Endothelial cell of umbilical vein (primary cell): ENCODE measurements around the gene PPM1D.

ENCODE experiments used
- POLR2A ChIP-seq: IDR thresholded peaks from 2 replicates; pipeline ENCODE4 v1.6.1; 2012; ENCODE audit warnings: low read depth, mild to moderate bottlenecking, control low read depth, low read length
- TF ChIP-seq, protein P1 (sequence below), 2 donors: IDR thresholded peaks; 1 replicate in 1 of 2; 2 replicates in 1 of 2; pipeline ENCODE4 v1.5.1; 2011; ENCODE audit warnings: low read length in 2 of 2, mild to moderate bottlenecking in 2 of 2, moderate library complexity in 2 of 2, control low read depth in 1 of 2, inconsistent platforms in 1 of 2, low read depth in 1 of 2; ENCODE audit not compliant: insufficient read depth in 1 of 2; ENCODE audit errors: extremely low read depth in 1 of 2

DNA sequence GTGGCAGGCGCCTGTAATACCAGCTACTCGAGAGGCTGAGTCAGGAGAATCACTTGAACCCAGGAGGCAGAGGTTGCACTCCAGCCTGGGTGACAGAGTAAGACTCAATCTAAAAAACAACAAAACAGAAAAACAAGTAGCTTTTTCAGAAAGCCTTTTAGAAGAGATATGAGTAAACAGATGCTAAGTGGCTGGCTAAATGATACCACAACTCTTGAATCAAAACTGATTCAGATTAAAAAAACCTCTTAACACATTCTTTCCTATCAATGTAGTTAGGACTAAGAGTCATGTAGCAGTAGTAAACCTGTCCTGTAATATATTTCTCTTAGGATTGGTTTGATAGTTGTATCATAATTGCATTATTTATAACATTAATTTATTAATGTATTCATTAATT is 23.0 kb downstream of the PPM1D start:
- no peak for TF ChIP-seq POLR2A
- TF ChIP-seq, protein P1, sequence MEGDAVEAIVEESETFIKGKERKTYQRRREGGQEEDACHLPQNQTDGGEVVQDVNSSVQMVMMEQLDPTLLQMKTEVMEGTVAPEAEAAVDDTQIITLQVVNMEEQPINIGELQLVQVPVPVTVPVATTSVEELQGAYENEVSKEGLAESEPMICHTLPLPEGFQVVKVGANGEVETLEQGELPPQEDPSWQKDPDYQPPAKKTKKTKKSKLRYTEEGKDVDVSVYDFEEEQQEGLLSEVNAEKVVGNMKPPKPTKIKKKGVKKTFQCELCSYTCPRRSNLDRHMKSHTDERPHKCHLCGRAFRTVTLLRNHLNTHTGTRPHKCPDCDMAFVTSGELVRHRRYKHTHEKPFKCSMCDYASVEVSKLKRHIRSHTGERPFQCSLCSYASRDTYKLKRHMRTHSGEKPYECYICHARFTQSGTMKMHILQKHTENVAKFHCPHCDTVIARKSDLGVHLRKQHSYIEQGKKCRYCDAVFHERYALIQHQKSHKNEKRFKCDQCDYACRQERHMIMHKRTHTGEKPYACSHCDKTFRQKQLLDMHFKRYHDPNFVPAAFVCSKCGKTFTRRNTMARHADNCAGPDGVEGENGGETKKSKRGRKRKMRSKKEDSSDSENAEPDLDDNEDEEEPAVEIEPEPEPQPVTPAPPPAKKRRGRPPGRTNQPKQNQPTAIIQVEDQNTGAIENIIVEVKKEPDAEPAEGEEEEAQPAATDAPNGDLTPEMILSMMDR (IDR thresholded peaks at IDR 0.05; ENCODE audit: extremely low read depth in 1 of 2, insufficient read depth in 1 of 2, low read depth in 1 of 2, low read length in 2 of 2) = no peak
